Measurements from ENCODE around the gene STMN1. TPM values are rescaled to one million over a fixed set of nuclear protein-coding genes. Genes with fewer than 3 reads are reported as not detected.

STMN1 gene
- total and polyA plus RNA-seq, 7 experiments from 2014 or later = 29.3 to 347 (median 85.2) TPM

DNA sequence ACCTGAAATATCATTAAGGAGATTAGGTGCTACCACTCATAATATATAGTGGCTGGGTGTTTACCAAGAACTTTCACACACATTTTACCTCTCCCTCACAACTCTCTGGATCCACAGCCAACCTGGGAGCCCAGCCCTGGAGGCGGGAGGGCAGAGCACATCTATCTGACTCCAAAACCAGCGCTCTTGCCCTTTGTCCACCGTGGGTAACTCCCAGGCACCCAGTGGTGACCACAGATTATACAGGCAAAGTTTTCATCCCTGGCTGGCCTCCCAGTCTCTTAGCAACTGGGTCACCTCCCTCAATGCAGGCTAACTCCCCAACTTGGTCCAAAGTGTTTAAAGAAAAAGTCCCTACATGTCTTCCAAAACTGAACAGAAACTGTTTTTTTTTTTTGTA, 33.1 kb downstream of the STMN1 start:
- H3K9me3 Mint-ChIP-seq = no peaks in the 10 kb centered on the region
- Histone ChIP-seq H3K36me3 (ENCODE audit: control insufficient read depth in 2 of 3, insufficient read depth in 3 of 3, low read length in 3 of 3) (no peaks in the 10 kb centered on the region), H3K27ac (ENCODE audit: low read depth, low read length) (no peak overlapping the region), H3K4me3 (ENCODE audit: low read length) (no peak overlapping the region), H3K4me1 (ENCODE audit: control insufficient read depth in 2 of 2, insufficient read depth in 2 of 2, low read length in 2 of 2) (peaks cover 9 to 11% of the 10 kb centered on the region in 2 donors), H3K27me3 (ENCODE audit: control insufficient read depth in 2 of 2, insufficient read depth in 2 of 2, low read length in 2 of 2) (no peaks in the 10 kb centered on the region), H3K9me3 (ENCODE audit: control insufficient read depth in 2 of 3, low read length in 3 of 3) (no peaks in the 10 kb centered on the region)
- no peak overlapping the region for H3K27ac Mint-ChIP-seq
- ChIA-PET POLR2A (interaction anchor here (0.6 kb wide), 1 partner anchor 13 kb away, joined by 3 read pairs; no protein-coding TSS in a partner anchor), CTCF (no interaction called here)
- intact Hi-C loops (cut with micrococcal nuclease) = no loop called here
- H3K36me3 Mint-ChIP-seq = no peaks in the 10 kb centered on the region
- peaks cover 0 to 23% (median 0%) of the 10 kb centered on the region in 5 donors for H3K27me3 Mint-ChIP-seq
- peak overlapping the region in 1 of 10 donors; percentile 43 for H3K4me3 Mint-ChIP-seq
- no peak for DNase-seq
- H3K4me1 Mint-ChIP-seq = peaks cover 0 to 16% (median 7%) of the 10 kb centered on the region in 7 donors
- ATAC-seq = no peak

DNA sequence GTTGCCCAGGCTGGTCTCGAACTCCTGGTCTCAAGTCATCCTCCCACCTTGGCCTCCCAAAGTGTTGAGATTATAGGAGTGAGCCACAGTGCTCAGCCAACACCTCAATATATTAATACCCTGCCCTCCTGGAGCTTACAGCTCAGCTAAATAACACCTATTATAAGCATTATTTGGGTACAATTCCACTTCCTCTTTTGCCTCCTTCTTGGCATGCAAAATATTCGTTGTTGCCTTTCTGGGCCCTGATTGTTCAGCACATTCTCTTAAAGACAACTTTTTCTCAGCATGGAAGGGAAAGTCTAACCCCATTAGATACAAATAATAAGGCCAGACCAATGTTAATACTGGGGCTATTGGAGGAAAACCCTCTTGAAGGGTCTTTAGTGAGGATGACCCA, 33.5 kb downstream of the STMN1 start:
- ChIA-PET POLR2A (interaction anchor here (0.6 kb wide), 1 partner anchor 12 kb away, joined by 3 read pairs; no protein-coding TSS in a partner anchor), CTCF (interaction anchor here (0.6 kb wide), 1 partner anchor 18 kb away, joined by 3 read pairs; no protein-coding TSS in a partner anchor)
- H3K27me3 Mint-ChIP-seq = peaks cover 0 to 20% (median 0%) of the 10 kb centered on the region in 5 donors

DNA sequence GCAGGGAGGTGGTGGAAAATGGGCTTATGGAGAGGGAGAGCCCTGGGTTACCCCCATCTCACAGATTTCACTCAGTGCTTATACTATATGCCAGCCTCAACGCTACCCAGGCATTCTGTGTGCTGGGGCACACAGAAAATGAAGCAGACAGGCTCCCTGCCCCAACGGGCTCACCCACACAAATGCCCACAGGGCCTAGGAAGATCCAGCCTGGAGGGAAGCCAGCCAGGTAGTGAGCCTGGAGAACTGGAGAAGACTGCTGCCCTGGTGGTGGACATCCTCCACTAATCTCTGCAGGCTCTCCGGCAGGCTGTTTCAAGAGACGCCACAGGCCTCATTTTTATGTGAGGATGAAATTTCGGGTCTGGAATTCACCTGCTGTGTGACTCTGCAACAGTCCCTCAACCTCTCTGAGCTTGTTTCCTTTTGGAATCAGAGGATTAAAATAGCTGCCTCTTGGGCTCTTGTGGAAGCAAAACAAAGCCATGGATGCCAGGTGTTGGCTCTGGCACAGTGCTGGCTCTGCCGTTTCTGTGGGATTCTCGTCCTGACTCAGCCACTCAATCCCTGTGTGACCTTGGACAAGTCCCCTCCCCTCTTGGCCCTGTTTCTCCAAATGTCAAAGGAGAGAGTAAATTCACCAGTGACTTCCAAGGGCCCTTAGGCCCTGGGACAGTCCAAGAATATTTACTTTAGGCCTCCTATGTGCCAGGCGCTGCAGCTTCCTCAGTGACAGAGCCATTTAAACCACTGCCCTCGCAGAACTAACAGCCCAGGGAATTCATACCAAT, 34.3 kb downstream of the STMN1 start:
- Histone ChIP-seq H3K4me1 (ENCODE audit: control insufficient read depth in 2 of 2, insufficient read depth in 2 of 2, low read length in 2 of 2) (peaks cover 9 to 11% of the 10 kb centered on the region in 2 donors), H3K36me3 (ENCODE audit: control insufficient read depth in 2 of 3, insufficient read depth in 3 of 3, low read length in 3 of 3) (no peaks in the 10 kb centered on the region), H3K27me3 (ENCODE audit: control insufficient read depth in 2 of 2, insufficient read depth in 2 of 2, low read length in 2 of 2) (no peaks in the 10 kb centered on the region), H3K9me3 (ENCODE audit: control insufficient read depth in 2 of 3, low read length in 3 of 3) (no peaks in the 10 kb centered on the region), H3K27ac (ENCODE audit: low read depth, low read length) (no peak overlapping the region), H3K4me3 (ENCODE audit: low read length) (no peak overlapping the region)
- H3K4me1 Mint-ChIP-seq = peaks cover 0 to 16% (median 7%) of the 10 kb centered on the region in 7 donors
- H3K9me3 Mint-ChIP-seq = no peaks in the 10 kb centered on the region
- H3K4me3 Mint-ChIP-seq = no peak overlapping the region
- no peaks in the 10 kb centered on the region for H3K36me3 Mint-ChIP-seq
- POLR2A ChIA-PET = no interaction called here
- ATAC-seq = no peak
- DNase-seq = no peak
- intact Hi-C loops (cut with micrococcal nuclease) = no loop called here
- H3K27me3 Mint-ChIP-seq = peaks cover 0 to 14% (median 0%) of the 10 kb centered on the region in 5 donors
- peak overlapping the region in 1 of 9 donors; percentile 43 for H3K27ac Mint-ChIP-seq
- CTCF ChIA-PET = interaction anchor here (0.6 kb wide), 1 partner anchor 19 kb away, joined by 3 read pairs; no protein-coding TSS in a partner anchor

More for the DNA sequence above, 33.5 kb downstream of the STMN1 start:
- H3K36me3 ChIP-seq (ENCODE audit: control insufficient read depth in 2 of 3, insufficient read depth in 3 of 3, low read length in 3 of 3) = no peaks in the 10 kb centered on the region
- no peaks in the 10 kb centered on the region for H3K9me3 ChIP-seq (ENCODE audit: control insufficient read depth in 2 of 3, low read length in 3 of 3)
- Mint-ChIP-seq H3K4me1 (peaks cover 0 to 16% (median 7%) of the 10 kb centered on the region in 7 donors), H3K27ac (no peak overlapping the region), H3K36me3 (no peaks in the 10 kb centered on the region), H3K9me3 (no peaks in the 10 kb centered on the region), H3K4me3 (no peak overlapping the region)
- no peak for ATAC-seq
- H3K27ac ChIP-seq (ENCODE audit: low read depth, low read length) = no peak overlapping the region
- no peaks in the 10 kb centered on the region for H3K27me3 ChIP-seq (ENCODE audit: control insufficient read depth in 2 of 2, insufficient read depth in 2 of 2, low read length in 2 of 2)
- H3K4me1 ChIP-seq (ENCODE audit: control insufficient read depth in 2 of 2, insufficient read depth in 2 of 2, low read length in 2 of 2) = peaks cover 9 to 11% of the 10 kb centered on the region in 2 donors
- intact Hi-C loops (cut with micrococcal nuclease) = no loop called here
- H3K4me3 ChIP-seq (ENCODE audit: low read length) = no peak overlapping the region
- DNase-seq = no peak

DNA sequence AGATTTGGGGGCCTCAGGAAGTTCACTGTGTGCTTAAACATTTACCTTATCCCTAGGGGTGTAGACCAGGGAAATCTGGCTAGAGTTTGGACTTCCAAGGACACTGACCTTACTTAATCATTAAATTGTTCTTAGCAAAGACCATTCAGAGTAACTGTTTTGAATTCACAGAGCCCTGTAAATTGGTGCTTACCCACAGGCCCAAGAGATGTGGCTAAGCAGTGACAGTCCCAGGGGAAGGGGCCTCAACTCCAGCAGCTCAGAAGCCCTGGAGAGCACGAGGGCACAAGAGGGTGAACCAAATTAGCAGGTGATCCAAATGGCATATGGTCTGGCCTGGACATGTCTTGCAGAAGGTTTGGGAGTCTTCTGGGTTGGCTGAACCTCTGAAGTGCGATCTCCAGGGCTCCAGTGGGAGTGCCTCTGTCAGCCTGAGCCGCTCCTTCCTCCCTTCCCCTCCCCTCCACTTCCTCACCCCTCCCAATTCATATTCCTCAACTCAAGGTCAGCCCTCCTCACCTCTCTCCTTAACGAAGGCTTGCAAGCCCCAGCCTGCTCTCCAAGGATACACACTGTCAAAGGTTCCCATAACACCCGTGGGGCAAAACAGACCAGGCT, 35.0 kb downstream of the STMN1 start:
- Mint-ChIP-seq H3K27me3 (peaks cover 0 to 7% (median 0%) of the 10 kb centered on the region in 5 donors), H3K27ac (no peak overlapping the region), H3K4me3 (no peak overlapping the region), H3K36me3 (no peaks in the 10 kb centered on the region), H3K9me3 (no peaks in the 10 kb centered on the region), H3K4me1 (peaks cover 0 to 12% (median 7%) of the 10 kb centered on the region in 7 donors)
- H3K4me1 ChIP-seq (ENCODE audit: control insufficient read depth in 2 of 2, insufficient read depth in 2 of 2, low read length in 2 of 2) = peaks cover 9 to 11% of the 10 kb centered on the region in 2 donors
- no peak for DNase-seq
- POLR2A ChIA-PET = no interaction called here
- no peaks in the 10 kb centered on the region for H3K9me3 ChIP-seq (ENCODE audit: control insufficient read depth in 2 of 3, low read length in 3 of 3)
- no peaks in the 10 kb centered on the region for H3K36me3 ChIP-seq (ENCODE audit: control insufficient read depth in 2 of 3, insufficient read depth in 3 of 3, low read length in 3 of 3)
- no peak overlapping the region for H3K27ac ChIP-seq (ENCODE audit: low read depth, low read length)
- no peak for ATAC-seq
- H3K27me3 ChIP-seq (ENCODE audit: control insufficient read depth in 2 of 2, insufficient read depth in 2 of 2, low read length in 2 of 2) = no peaks in the 10 kb centered on the region
- no peak overlapping the region for H3K4me3 ChIP-seq (ENCODE audit: low read length)
- CTCF ChIA-PET = interaction anchor here (0.7 kb wide), 1 partner anchor 30 kb away, joined by 3 read pairs; no protein-coding TSS in a partner anchor
- intact Hi-C loops (cut with micrococcal nuclease) = no loop called here

DNA sequence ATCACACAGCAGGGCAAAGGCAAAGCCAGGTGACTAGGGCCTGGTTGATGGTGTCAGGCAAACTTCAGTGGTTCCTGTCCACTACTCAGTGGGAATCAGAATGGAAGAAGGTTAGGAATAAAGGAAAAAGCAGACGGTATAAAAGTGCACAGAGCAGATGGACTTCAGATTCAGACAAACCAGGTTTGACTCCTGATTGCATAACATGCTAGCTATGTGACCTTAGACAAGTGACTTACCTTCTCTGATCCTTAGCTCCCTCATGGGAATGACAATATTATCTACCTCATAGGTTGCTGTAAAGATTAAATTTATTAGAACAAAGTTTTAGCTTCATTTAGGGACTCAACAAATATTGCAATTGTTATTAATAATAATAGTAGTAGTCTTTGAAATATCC, 35.6 kb downstream of the STMN1 start:
- Mint-ChIP-seq H3K4me3 (no peak overlapping the region), H3K27me3 (peaks cover 0 to 4% (median 0%) of the 10 kb centered on the region in 5 donors), H3K36me3 (no peaks in the 10 kb centered on the region), H3K4me1 (peaks cover 0 to 11% (median 5%) of the 10 kb centered on the region in 7 donors), H3K9me3 (no peaks in the 10 kb centered on the region), H3K27ac (peak overlapping the region in 1 of 9 donors; percentile 20)
- POLR2A ChIA-PET = interaction anchor here (0.8 to 1.8 kb wide), 2 partner anchors 11 to 51 kb away, joined by 4 to 5 read pairs; partner anchors contain the start of genes AUNIP and MTFR1L
- no peaks in the 10 kb centered on the region for H3K36me3 ChIP-seq (ENCODE audit: control insufficient read depth in 2 of 3, insufficient read depth in 3 of 3, low read length in 3 of 3)
- DNase-seq = no peak
- no peaks in the 10 kb centered on the region for H3K9me3 ChIP-seq (ENCODE audit: control insufficient read depth in 2 of 3, low read length in 3 of 3)
- ATAC-seq = no peak
- intact Hi-C loops (cut with micrococcal nuclease) = no loop called here
- CTCF ChIA-PET = interaction anchor here (0.7 kb wide), 1 partner anchor 30 kb away, joined by 3 read pairs; no protein-coding TSS in a partner anchor
- H3K4me3 ChIP-seq (ENCODE audit: low read length) = no peak overlapping the region
- H3K27me3 ChIP-seq (ENCODE audit: control insufficient read depth in 2 of 2, insufficient read depth in 2 of 2, low read length in 2 of 2) = no peaks in the 10 kb centered on the region
- peaks cover 9 to 11% of the 10 kb centered on the region in 2 donors for H3K4me1 ChIP-seq (ENCODE audit: control insufficient read depth in 2 of 2, insufficient read depth in 2 of 2, low read length in 2 of 2)
- H3K27ac ChIP-seq (ENCODE audit: low read depth, low read length) = no peak overlapping the region

DNA sequence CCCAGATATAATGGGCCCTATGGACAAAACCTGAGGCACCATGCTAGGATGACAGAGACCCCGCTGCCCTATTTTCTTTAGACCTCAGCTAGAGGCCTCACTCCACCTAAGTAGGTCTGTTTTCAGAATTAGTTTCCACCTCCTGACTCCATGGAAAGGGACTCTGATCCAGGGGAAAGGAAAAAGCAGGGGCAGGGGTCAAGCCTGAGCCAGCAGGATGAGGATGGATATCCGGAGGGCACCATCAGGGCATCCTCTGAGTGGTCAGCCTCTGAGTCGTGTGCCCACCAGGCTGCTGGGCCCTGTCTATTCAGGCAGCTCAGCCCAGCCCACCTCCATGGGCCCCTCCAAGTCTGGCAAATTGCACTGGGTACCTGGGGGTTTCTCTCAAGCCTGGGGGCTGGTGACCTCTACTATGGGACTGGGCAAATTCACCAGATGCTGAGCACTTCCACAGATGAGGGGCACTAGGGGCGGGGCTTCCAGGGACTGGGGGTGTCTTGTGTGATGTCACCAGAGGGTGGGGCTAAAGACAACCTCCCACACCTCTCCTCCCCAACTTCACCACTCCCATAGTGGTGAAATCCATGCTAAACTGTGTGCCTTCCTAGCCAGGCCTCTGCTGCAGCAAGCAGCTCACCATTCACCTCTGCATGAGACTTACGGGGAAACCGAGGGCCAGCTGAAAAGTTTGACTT, 36.2 kb downstream of the STMN1 start:
- Mint-ChIP-seq H3K27me3 (peaks cover 0 to 4% (median 0%) of the 10 kb centered on the region in 5 donors), H3K4me1 (peaks cover 0 to 11% (median 4%) of the 10 kb centered on the region in 7 donors), H3K27ac (peak overlapping the region in 1 of 9 donors; percentile 20), H3K4me3 (no peak overlapping the region), H3K9me3 (no peaks in the 10 kb centered on the region), H3K36me3 (no peaks in the 10 kb centered on the region)
- ChIA-PET POLR2A (interaction anchor here (0.8 to 1.8 kb wide), 2 partner anchors 10 to 51 kb away, joined by 4 to 5 read pairs; partner anchors contain the start of genes AUNIP and MTFR1L), CTCF (no interaction called here)
- Histone ChIP-seq H3K4me3 (ENCODE audit: low read length) (no peak overlapping the region), H3K27me3 (ENCODE audit: control insufficient read depth in 2 of 2, insufficient read depth in 2 of 2, low read length in 2 of 2) (no peaks in the 10 kb centered on the region), H3K36me3 (ENCODE audit: control insufficient read depth in 2 of 3, insufficient read depth in 3 of 3, low read length in 3 of 3) (no peaks in the 10 kb centered on the region), H3K27ac (ENCODE audit: low read depth, low read length) (no peak overlapping the region), H3K9me3 (ENCODE audit: control insufficient read depth in 2 of 3, low read length in 3 of 3) (no peaks in the 10 kb centered on the region), H3K4me1 (ENCODE audit: control insufficient read depth in 2 of 2, insufficient read depth in 2 of 2, low read length in 2 of 2) (peaks cover 9 to 11% of the 10 kb centered on the region in 2 donors)
- no peak for ATAC-seq
- no peak for DNase-seq
- intact Hi-C loops (cut with micrococcal nuclease) = no loop called here

Measured in naive thymus-derived CD4-positive, alpha-beta T cell (primary cell).